K562 (cell line): ENCODE results near the gene C4A. TPM values are rescaled to one million over a fixed set of nuclear protein-coding genes. Genes with fewer than 3 reads are reported as not detected.
A peak's percentile ranks its signal among the peaks of the same experiment; 100 is the strongest.

Source experiments
- ATF7 ChIP-seq: fragments of 450-650 bp; IDR thresholded peaks from 2 replicates; pipeline ENCODE4 v1.7.1; 2014; ENCODE audit warnings: mild to moderate bottlenecking, moderate library complexity
- CCAR2 ChIP-seq: fragments of 200-400 bp; formaldehyde crosslinking; IDR thresholded peaks from 2 replicates; pipeline ENCODE4 v1.6.1; 2017; ENCODE audit warnings: mild to moderate bottlenecking, low read depth, low read length
- EWSR1 ChIP-seq: fragments of 450-650 bp; IDR thresholded peaks from 2 replicates; pipeline ENCODE4 v1.6.1; 2018; ENCODE audit warnings: borderline replicate concordance, mild to moderate bottlenecking, low read depth, moderate library complexity; ENCODE audit not compliant: partially characterized antibody
- HEY1 ChIP-seq: fragments of 250-450 bp; sonication (Bioruptor Pico); IDR thresholded peaks from 2 replicates; pipeline ENCODE4 v1.5.0; 2020; ENCODE audit warnings: mild to moderate bottlenecking, moderate library complexity, borderline replicate concordance
- MYBL2 ChIP-seq, 2 experiments: fragments of 450-650 bp in 1 of 2; sonication (generic) in 1 of 2; formaldehyde crosslinking in 1 of 2; IDR thresholded peaks; 2 replicates each; pipeline versions ENCODE4 v1.6.1 to v1.8.1; 2017 to 2022; ENCODE audit warnings: borderline replicate concordance in 1 of 2, inconsistent platforms in 1 of 2, low read depth in 1 of 2, mild to moderate bottlenecking in 1 of 2, missing genetic modification reagents in 1 of 2, moderate library complexity in 1 of 2
- PYGO2 ChIP-seq: fragments of 450-650 bp; IDR thresholded peaks from 2 replicates; pipeline ENCODE4 v1.6.1; 2016; ENCODE audit warnings: mild to moderate bottlenecking, missing genetic modification characterization, moderate library complexity, missing compliant biosample characterization
- RBM15 ChIP-seq: fragments of 200-400 bp; formaldehyde crosslinking; IDR thresholded peaks from 2 replicates; pipeline ENCODE4 v1.6.1; 2018; ENCODE audit warnings: mild to moderate bottlenecking, low read length, moderate library complexity; ENCODE audit not compliant: insufficient read depth
- REST ChIP-seq, 2 experiments: fragments of 450-650 bp; formaldehyde crosslinking in 1 of 2; IDR thresholded peaks; 2 replicates each; pipeline versions ENCODE4 v1.4.0 to v1.6.1; 2014 to 2020; ENCODE audit warnings: mild to moderate bottlenecking in 2 of 2, borderline replicate concordance in 1 of 2, low read depth in 1 of 2
- RNF219 ChIP-seq: fragments of 250-450 bp; sonication (Bioruptor Pico); IDR thresholded peaks from 2 replicates; pipeline ENCODE4 v1.5.0; 2022; ENCODE audit warnings: mild to moderate bottlenecking
- TRIM28 ChIP-seq: fragments of 450-650 bp; IDR thresholded peaks from 2 replicates; pipeline ENCODE4 v1.6.1; 2017
- ZNF444 ChIP-seq: fragments of 250-450 bp; sonication (Bioruptor Pico); IDR thresholded peaks from 2 replicates; pipeline ENCODE4 v1.4.0; 2020; ENCODE audit warnings: mild to moderate bottlenecking, moderate library complexity
- polyA plus RNA-seq, 8 experiments: library from polyadenylated mRNA; depleted of rRNA in 4 of 8; stranded (reverse) in 5 of 8; unstranded in 3 of 8; fragments of >200 nt; fragmentation: Nextera tagmentation in 2 of 8; fragmentation: Illumina TruSeq in 1 of 8; extraction: Ambion mirVana in 2 of 8; extraction: Trizol in 1 of 8; gene quantifications; 2 replicates each; pipeline versions ENCODE4 v1.2.1 to v1.2.3, GENCODE V29; 2011 to 2014; ENCODE audit warnings: inconsistent platforms in 1 of 8, missing spikeins in 1 of 8
- total RNA-seq, 7 experiments: library from RNA; depleted of rRNA in 6 of 7; stranded (reverse); fragments of >200 nt in 6 of 7; fragmentation: Illumina TruSeq in 2 of 7; extraction: Trizol in 2 of 7; gene quantifications; 2 replicates each; pipeline versions ENCODE4 v1.2.1 to v1.2.3, GENCODE V29; 2011 to 2021; ENCODE audit warnings: low replicate concordance in 1 of 7
- TF ChIP-seq, protein P1 (sequence below): fragments of 450-650 bp; formaldehyde crosslinking; IDR thresholded peaks from 2 replicates; pipeline ENCODE4 v1.4.0; 2020; ENCODE audit warnings: mild to moderate bottlenecking, moderate library complexity

The C4A gene
- total and polyA plus RNA-seq, 9 of the 15 experiments (the other 6 are each of a cell fraction or from before 2014, with no cell fraction given) = 0.27 to 7.6 (median 5.0) TPM

DNA sequence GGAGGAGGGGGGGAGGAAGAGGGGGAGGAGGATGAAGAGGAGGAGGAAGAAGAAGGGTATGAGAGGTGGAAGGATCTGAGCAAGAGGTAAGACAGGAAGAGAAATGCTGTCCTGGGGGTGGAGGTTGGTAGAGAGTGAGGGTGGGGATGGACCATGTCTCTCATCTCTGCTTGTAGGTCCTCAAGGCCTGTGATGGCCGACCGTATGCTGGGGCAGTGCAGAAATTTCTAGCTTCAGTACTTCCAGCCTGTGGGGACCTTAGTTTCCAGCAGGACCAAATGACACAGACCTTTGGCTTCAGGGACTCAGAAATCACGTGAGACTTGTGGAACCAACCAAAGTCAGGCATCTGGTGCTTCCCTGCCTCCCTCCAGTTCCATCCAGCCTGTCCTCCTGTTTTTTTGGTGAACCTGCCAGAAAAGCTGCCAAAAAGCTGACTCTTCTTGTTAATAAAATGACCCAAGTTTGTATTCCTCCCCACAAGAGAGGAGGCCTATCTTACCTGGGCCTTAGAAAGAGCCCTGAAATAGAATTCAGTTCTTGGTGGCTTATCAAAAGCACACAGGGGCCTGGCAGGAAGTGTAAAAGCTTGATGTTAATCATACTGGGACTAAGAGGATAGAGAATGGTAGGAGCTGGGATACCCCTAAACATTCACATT, 2.5 kb upstream of the C4A start (continued):
- TF ChIP-seq TRIM28 (0 out of 2 replicates have a peak, but pooled peaks have one; percentile 16), ZNF444 (no peak; the same call in 1 of the 2 replicates), REST (IDR thresholded peaks at IDR 0.05; ENCODE audit: borderline replicate concordance) (peak; percentile 43; the same call in 1 of the 2 replicates), REST (CRISPR knock-in tag; IDR thresholded peaks at IDR 0.05; ENCODE audit: low read depth) (no peak), ATF7 (no peak), HEY1 (CRISPR knock-in tag) (no peak), RNF219 (no peak), PYGO2 (tag) (no peak), MYBL2 (IDR thresholded peaks at IDR 0.05; ENCODE audit: low read depth) (no peak), MYBL2 (CRISPR knock-in tag; IDR thresholded peaks at IDR 0.05; ENCODE audit: borderline replicate concordance) (no peak), CCAR2 (no peak), RBM15 (no peak), EWSR1 (no peak)
- TF ChIP-seq, protein P1, sequence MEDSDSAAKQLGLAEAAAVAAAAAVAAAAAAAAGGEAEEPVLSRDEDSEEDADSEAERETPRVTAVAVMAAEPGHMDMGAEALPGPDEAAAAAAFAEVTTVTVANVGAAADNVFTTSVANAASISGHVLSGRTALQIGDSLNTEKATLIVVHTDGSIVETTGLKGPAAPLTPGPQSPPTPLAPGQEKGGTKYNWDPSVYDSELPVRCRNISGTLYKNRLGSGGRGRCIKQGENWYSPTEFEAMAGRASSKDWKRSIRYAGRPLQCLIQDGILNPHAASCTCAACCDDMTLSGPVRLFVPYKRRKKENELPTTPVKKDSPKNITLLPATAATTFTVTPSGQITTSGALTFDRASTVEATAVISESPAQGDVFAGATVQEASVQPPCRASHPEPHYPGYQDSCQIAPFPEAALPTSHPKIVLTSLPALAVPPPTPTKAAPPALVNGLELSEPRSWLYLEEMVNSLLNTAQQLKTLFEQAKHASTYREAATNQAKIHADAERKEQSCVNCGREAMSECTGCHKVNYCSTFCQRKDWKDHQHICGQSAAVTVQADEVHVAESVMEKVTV (CRISPR knock-in tag) = peak; percentile 47; the same call in 1 of the 2 replicates
